CD4-positive, CD25-positive, alpha-beta regulatory T cell (primary cell): ENCODE data around the gene RBCK1. TPM values are rescaled to one million over a fixed set of nuclear protein-coding genes. Genes with fewer than 3 reads are reported as not detected.

Source experiments
- ATAC-seq, 2 donors: fragments of 150-1000 bp; cut with Tn5 transposase; one replicate each; pipeline ENCODE4 v1.10.0; 2021; ENCODE audit warnings: low read depth in 2 of 2, moderate number of reproducible peaks in 2 of 2, moderate library complexity in 1 of 2
- DNase-seq, 3 donors: peaks; one replicate each; pipeline versions ENCODE4 v3.0.0 to v3.0.0-alpha.2; 2012 to 2022; ENCODE audit warnings: mixed read lengths in 1 of 3
- H3K27ac ChIP-seq: one replicate; pipeline ENCODE4 v1.7.0; 2013; ENCODE audit warnings: mild to moderate bottlenecking, low read length; ENCODE audit not compliant: insufficient read depth, poor library complexity, severe bottlenecking
- H3K27me3 ChIP-seq: one replicate; pipeline ENCODE4 v1.7.0; 2013; ENCODE audit warnings: low read length; ENCODE audit not compliant: control insufficient read depth, insufficient read depth
- H3K36me3 ChIP-seq: one replicate; pipeline ENCODE4 v1.7.0; 2013; ENCODE audit warnings: mild to moderate bottlenecking, low read length, moderate library complexity; ENCODE audit not compliant: control insufficient read depth, insufficient read depth
- H3K4me1 ChIP-seq: 2 replicates; pipeline ENCODE4 v1.7.0; 2013; ENCODE audit warnings: mild to moderate bottlenecking, low read length; ENCODE audit not compliant: insufficient read depth, control insufficient read depth, poor library complexity, severe bottlenecking
- H3K4me3 ChIP-seq: one replicate; pipeline ENCODE4 v1.7.0; 2013; ENCODE audit warnings: low read depth, mild to moderate bottlenecking, low read length, moderate library complexity
- H3K9me3 ChIP-seq, 2 experiments: 1 replicate in 1 of 2; 2 replicates in 1 of 2; pipeline ENCODE4 v1.7.0; 2013; ENCODE audit warnings: low read length in 2 of 2, mild to moderate bottlenecking in 1 of 2, moderate library complexity in 1 of 2; ENCODE audit not compliant: control insufficient read depth in 2 of 2
- H3K27ac Mint-ChIP-seq, 3 donors: one replicate each; pipeline ENCODE4 v1.8.0; 2020 to 2022; ENCODE audit warnings: mild to moderate bottlenecking in 3 of 3, mixed read lengths in 3 of 3, moderate library complexity in 2 of 3
- H3K27me3 Mint-ChIP-seq: one replicate; pipeline ENCODE4 v1.8.0; 2022; ENCODE audit warnings: mild to moderate bottlenecking, mixed read lengths
- H3K36me3 Mint-ChIP-seq: one replicate; pipeline ENCODE4 v1.8.0; 2020; ENCODE audit warnings: mixed read lengths
- H3K4me1 Mint-ChIP-seq, 4 donors: one replicate each; pipeline ENCODE4 v1.8.0; 2020 to 2022; ENCODE audit warnings: mixed read lengths in 4 of 4, mild to moderate bottlenecking in 1 of 4
- H3K4me3 Mint-ChIP-seq, 4 donors: one replicate each; pipeline ENCODE4 v1.8.0; 2020 to 2022; ENCODE audit warnings: mild to moderate bottlenecking in 4 of 4, mixed read lengths in 4 of 4, moderate library complexity in 3 of 4
- H3K9me3 Mint-ChIP-seq, 7 donors: one replicate each; pipeline ENCODE4 v1.8.0; 2020 to 2022; ENCODE audit warnings: mixed read lengths in 7 of 7, mild to moderate bottlenecking in 3 of 7, moderate library complexity in 2 of 7
- polyA plus RNA-seq, 4 donors: library from polyadenylated mRNA; unstranded; fragments of 300-500 nt; fragmentation: Illumina TruSeq; gene quantifications; one replicate each; pipeline ENCODE4 v1.2.3, GENCODE V29; 2021
- total RNA-seq: library from RNA; stranded (reverse); gene quantifications from one replicate; pipeline ENCODE4 v1.2.3, GENCODE V29; 2022

Gene RBCK1
- total and polyA plus RNA-seq, 5 donors from 2014 or later: 87.5 to 115 (median 93.5) TPM

- Mint-ChIP-seq H3K27ac (peak overlapping the region in 2 of 3 donors; percentile 71 to 93), H3K4me1 (peaks cover 30 to 59% (median 43%) of the 10 kb centered on the region in 4 donors), H3K27me3 (no peaks in the 10 kb centered on the region), H3K4me3 (peak overlapping the region; percentile 21 to 98 (median 81)), H3K9me3 (peaks cover 0 to 4% (median 0%) of the 10 kb centered on the region in 7 donors), H3K36me3 (peaks cover 5% of the 10 kb centered on the region)
- ATAC-seq (no peak), DNase-seq (no peak)
- Histone ChIP-seq H3K4me1 (peaks cover 39% of the 10 kb centered on the region), H3K4me3 (peak overlapping the region; percentile 83), H3K9me3 (no peaks in the 10 kb centered on the region), H3K27me3 (no peaks in the 10 kb centered on the region), H3K36me3 (no peaks in the 10 kb centered on the region), H3K27ac (no peak overlapping the region)
Measured at GRCh38 chr20:460180-460579, 52.1 kb downstream of the RBCK1 start.

GRCh38 chr20:460707-461106, 52.6 kb downstream of the RBCK1 start:
- DNase-seq: no peak
- H3K9me3 Mint-ChIP-seq: peaks cover 0 to 4% (median 0%) of the 10 kb centered on the region in 7 donors
- Histone ChIP-seq H3K27ac (no peak overlapping the region), H3K4me1 (peaks cover 39% of the 10 kb centered on the region), H3K27me3 (no peaks in the 10 kb centered on the region), H3K9me3 (no peaks in the 10 kb centered on the region), H3K4me3 (peak overlapping the region; percentile 83), H3K36me3 (no peaks in the 10 kb centered on the region)
- peaks cover 5% of the 10 kb centered on the region for H3K36me3 Mint-ChIP-seq
- peaks cover 30 to 59% (median 43%) of the 10 kb centered on the region in 4 donors for H3K4me1 Mint-ChIP-seq
- peak overlapping the region in 2 of 3 donors; percentile 48 to 93 for H3K27ac Mint-ChIP-seq
- ATAC-seq: no peak
- H3K27me3 Mint-ChIP-seq: no peaks in the 10 kb centered on the region
- peak overlapping the region; percentile 81 to 98 (median 86) for H3K4me3 Mint-ChIP-seq

GRCh38 chr20:461254-462198, 53.4 kb downstream of the RBCK1 start:
- Mint-ChIP-seq H3K9me3 (peaks cover 0 to 4% (median 0%) of the 10 kb centered on the region in 7 donors), H3K36me3 (peaks cover 5% of the 10 kb centered on the region), H3K4me1 (peaks cover 29 to 53% (median 40%) of the 10 kb centered on the region in 4 donors), H3K27ac (peak overlapping the region; percentile 90 to 98 (median 93)), H3K27me3 (peaks cover 2% of the 10 kb centered on the region), H3K4me3 (peak overlapping the region; percentile 94 to 98 (median 98))
- no peaks in the 10 kb centered on the region for H3K9me3 ChIP-seq
- H3K4me1 ChIP-seq: peaks cover 39% of the 10 kb centered on the region
- H3K27ac ChIP-seq: peak overlapping the region; percentile 75
- peak in 2 of 3 donors; percentile 49 to 77 for DNase-seq
- peak; percentile 27 to 36 for ATAC-seq
- no peaks in the 10 kb centered on the region for H3K36me3 ChIP-seq
- H3K4me3 ChIP-seq: peak overlapping the region; percentile 83
- H3K27me3 ChIP-seq: no peaks in the 10 kb centered on the region

- Histone ChIP-seq H3K4me1 (peaks cover 39% of the 10 kb centered on the region), H3K27ac (peak within 1 kb of the TSS; percentile 75), H3K36me3 (no peaks in the 10 kb centered on the region), H3K4me3 (peak within 1 kb of the TSS; percentile 84), H3K9me3 (no peaks in the 10 kb centered on the region), H3K27me3 (no peaks in the 10 kb centered on the region)
- Mint-ChIP-seq H3K27me3 (peaks cover 5% of the 10 kb centered on the region), H3K4me3 (peak within 1 kb of the TSS; percentile 94 to 98 (median 98)), H3K4me1 (peaks cover 28 to 50% (median 37%) of the 10 kb centered on the region in 4 donors), H3K9me3 (peaks cover 0 to 4% (median 1%) of the 10 kb centered on the region in 7 donors), H3K36me3 (peaks cover 3% of the 10 kb centered on the region), H3K27ac (peak within 1 kb of the TSS; percentile 90 to 98 (median 95))
- DNase-seq: peak; percentile 81 to 92 (median 88)
- ATAC-seq: peak; percentile 98
Measured at GRCh38 chr20:462199-462991, 54.3 kb downstream of the RBCK1 start, which contains the start of gene TBC1D20. Gene TBC1D20, minus strand, starts transcription at chr20:462533. Its CDS starts 128 bp downstream, at chr20:462405.

- no peaks in the 10 kb centered on the region for H3K36me3 Mint-ChIP-seq
- no peak for ATAC-seq
- Histone ChIP-seq H3K36me3 (no peaks in the 10 kb centered on the region), H3K27me3 (no peaks in the 10 kb centered on the region), H3K4me1 (peaks cover 5% of the 10 kb centered on the region), H3K9me3 (peaks cover 3 to 8% of the 10 kb centered on the region in 2 experiments), H3K4me3 (no peak overlapping the region), H3K27ac (no peak overlapping the region)
- peaks cover 0 to 15% (median 1%) of the 10 kb centered on the region in 7 donors for H3K9me3 Mint-ChIP-seq
- peak overlapping the region in 1 of 4 donors; percentile 39 for H3K4me3 Mint-ChIP-seq
- H3K4me1 Mint-ChIP-seq: peaks cover 5 to 12% (median 6%) of the 10 kb centered on the region in 4 donors
- H3K27me3 Mint-ChIP-seq: peaks cover 18% of the 10 kb centered on the region
- no peak for DNase-seq
- peak overlapping the region in 1 of 3 donors; percentile 35 for H3K27ac Mint-ChIP-seq
Measured at GRCh38 chr20:467755-468154, 59.7 kb downstream of the RBCK1 start.

GRCh38 chr20:469746-470490, 61.8 kb downstream of the RBCK1 start:
- DNase-seq (no peak), ATAC-seq (no peak)
- Histone ChIP-seq H3K4me3 (no peak overlapping the region), H3K9me3 (peaks cover 3 to 8% of the 10 kb centered on the region in 2 experiments), H3K36me3 (no peaks in the 10 kb centered on the region), H3K4me1 (no peaks in the 10 kb centered on the region), H3K27ac (no peak overlapping the region), H3K27me3 (no peaks in the 10 kb centered on the region)
- peaks cover 0 to 15% (median 1%) of the 10 kb centered on the region in 7 donors for H3K9me3 Mint-ChIP-seq
- H3K36me3 Mint-ChIP-seq: peaks cover 7% of the 10 kb centered on the region
- peaks cover 0 to 4% (median 2%) of the 10 kb centered on the region in 4 donors for H3K4me1 Mint-ChIP-seq
- no peak overlapping the region for H3K4me3 Mint-ChIP-seq
- H3K27me3 Mint-ChIP-seq: peaks cover 18% of the 10 kb centered on the region
- no peak overlapping the region for H3K27ac Mint-ChIP-seq
